ENCODE results near the gene TMEM131L. TPM values are rescaled to one million over a fixed set of nuclear protein-coding genes. Genes with fewer than 3 reads are reported as not detected.

TMEM131L gene
- total RNA-seq, 3 donors from 2014 or later = 5.9 to 9.8 (median 6.7) TPM

- no peak for TF ChIP-seq CTCF (IDR thresholded peaks at IDR 0.05)
- DNase-seq (peak in 1 of 3 donors; percentile 55), ATAC-seq (peak; percentile 66)
- peaks cover 6% of the 10 kb centered on the region for H3K4me1 ChIP-seq (ENCODE audit: low read depth)
- no peak overlapping the region for H3K4me3 ChIP-seq
- H3K36me3 ChIP-seq (ENCODE audit: low read depth) = no peaks in the 10 kb centered on the region
- no peaks in the 10 kb centered on the region for H3K9me3 ChIP-seq
- intact Hi-C loops (cut with DNase I, micrococcal nuclease) = no loop called here
Measured at GRCh38 chr4:153518637-153519389, 52.7 kb downstream of the TMEM131L start.

DNA sequence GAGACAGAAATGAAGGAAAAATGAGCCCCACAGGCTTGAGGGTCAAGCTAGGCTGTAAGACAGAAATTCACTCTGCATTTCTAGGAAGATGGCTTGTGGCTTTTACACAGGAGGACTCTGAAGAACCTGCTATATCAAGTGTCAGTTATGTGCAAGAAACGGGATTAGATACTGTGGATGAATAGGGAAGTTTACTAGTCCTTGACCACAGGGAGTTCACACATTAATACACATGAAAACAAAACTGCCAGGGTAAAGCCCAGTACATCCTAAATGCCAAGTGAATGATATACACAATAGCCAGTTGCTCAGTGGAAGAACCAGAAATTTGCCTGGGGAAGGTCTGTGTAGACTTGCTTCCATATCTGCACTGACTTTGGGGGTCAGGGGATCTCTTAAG is 53.5 kb downstream of the TMEM131L start:
- intact Hi-C loops (cut with DNase I, micrococcal nuclease) = no loop called here
- no peak overlapping the region for H3K4me3 ChIP-seq
- no peak for ATAC-seq
- TF ChIP-seq CTCF (IDR thresholded peaks at IDR 0.05) = no peak
- no peaks in the 10 kb centered on the region for H3K36me3 ChIP-seq (ENCODE audit: low read depth)
- no peak for DNase-seq
- no peaks in the 10 kb centered on the region for H3K9me3 ChIP-seq
- peaks cover 10% of the 10 kb centered on the region for H3K4me1 ChIP-seq (ENCODE audit: low read depth)

DNA sequence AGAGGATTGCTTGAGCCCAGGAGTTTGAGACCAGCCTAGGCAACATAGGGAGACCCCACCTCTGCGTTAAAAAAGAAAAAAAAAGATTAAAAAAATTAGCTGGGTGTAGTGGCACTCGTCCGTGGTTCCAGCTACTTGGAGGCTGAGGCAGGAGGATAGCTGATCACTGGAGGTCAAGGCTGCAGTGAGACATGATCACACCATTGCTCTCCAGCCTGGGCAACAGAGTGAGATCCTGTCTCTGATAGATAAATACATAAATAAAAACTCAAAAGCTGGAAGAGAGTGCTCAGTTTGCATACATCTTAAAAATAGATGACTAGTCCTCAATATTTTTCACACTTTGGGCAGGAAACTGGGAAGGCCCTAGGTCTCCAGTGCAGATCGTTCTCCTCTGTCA is 54.1 kb downstream of the TMEM131L start:
- intact Hi-C loops (cut with DNase I, micrococcal nuclease) = no loop called here
- H3K9me3 ChIP-seq = no peaks in the 10 kb centered on the region

DNA sequence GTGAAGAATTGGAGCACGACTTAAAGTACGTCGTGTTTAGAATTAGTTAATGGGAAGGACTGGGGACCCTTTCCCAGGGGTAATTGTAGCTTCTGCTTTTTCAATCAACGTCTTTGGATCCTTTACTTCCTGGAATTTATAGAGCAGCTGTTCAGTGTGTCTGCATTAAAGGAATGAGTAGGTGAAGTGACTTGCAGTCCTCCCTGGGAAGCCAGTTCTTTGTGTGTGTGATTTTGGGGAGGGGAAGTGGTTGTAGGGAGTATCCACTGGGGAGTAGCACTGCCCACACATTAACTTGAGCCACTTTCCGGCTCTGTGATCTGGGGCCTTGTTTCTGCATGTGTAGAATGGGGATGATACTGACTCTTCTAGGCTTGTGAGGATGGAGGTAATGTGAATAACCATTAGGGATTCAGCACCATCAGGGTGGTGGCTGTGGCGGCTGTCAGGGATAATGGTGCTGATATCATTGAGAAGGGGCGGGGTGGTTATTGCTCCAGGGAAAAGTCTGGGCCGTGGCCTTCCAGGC is 54.7 kb downstream of the TMEM131L start:
- intact Hi-C loops (cut with DNase I, micrococcal nuclease) = no loop called here
- Histone ChIP-seq H3K4me3 (no peak overlapping the region), H3K9me3 (no peaks in the 10 kb centered on the region), H3K36me3 (ENCODE audit: low read depth) (no peaks in the 10 kb centered on the region), H3K4me1 (ENCODE audit: low read depth) (peaks cover 10% of the 10 kb centered on the region)
- DNase-seq (no peak), ATAC-seq (no peak)
- no peak for TF ChIP-seq CTCF (IDR thresholded peaks at IDR 0.05)

More for the DNA sequence above, 54.1 kb downstream of the TMEM131L start:
- Histone ChIP-seq H3K4me3 (no peak overlapping the region), H3K36me3 (ENCODE audit: low read depth) (no peaks in the 10 kb centered on the region), H3K4me1 (ENCODE audit: low read depth) (peaks cover 10% of the 10 kb centered on the region)
- ATAC-seq (no peak), DNase-seq (no peak)
- TF ChIP-seq CTCF (IDR thresholded peaks at IDR 0.05) = no peak

GRCh38 chr4:153521478-153521877 is 55.3 kb downstream of the TMEM131L start:
- peaks cover 10% of the 10 kb centered on the region for H3K4me1 ChIP-seq (ENCODE audit: low read depth)
- ATAC-seq (no peak), DNase-seq (no peak)
- intact Hi-C loops (cut with DNase I, micrococcal nuclease) = no loop called here
- TF ChIP-seq CTCF (IDR thresholded peaks at IDR 0.05) = no peak
- no peaks in the 10 kb centered on the region for H3K36me3 ChIP-seq (ENCODE audit: low read depth)
- H3K4me3 ChIP-seq = no peak overlapping the region
- H3K9me3 ChIP-seq = no peaks in the 10 kb centered on the region

Measured in mucosa of descending colon (tissue), 3 donors.